Measurements from ENCODE around the gene KCTD12. TPM values are rescaled to one million over a fixed set of nuclear protein-coding genes. Genes with fewer than 3 reads are reported as not detected.

Gene KCTD12
- polyA plus RNA-seq, 3 donors: 30.9 to 67.1 (median 31.2) TPM

- Histone ChIP-seq H3K27ac (ENCODE audit: low read depth in 1 of 2, low read length in 2 of 2) (no peak overlapping the region), H3K79me2 (ENCODE audit: insufficient read depth, low read length) (no peaks in the 10 kb centered on the region), H3K4me1 (ENCODE audit: control insufficient read depth in 1 of 2, insufficient read depth in 2 of 2, low read length in 2 of 2) (peaks cover 9% of the 10 kb centered on the region in 2 donors), H3K9me3 (replicated peaks in 1 of 2; ENCODE audit: control insufficient read depth in 1 of 2, insufficient read depth in 1 of 2, low read length in 2 of 2) (peaks cover 3 to 6% of the 10 kb centered on the region in 2 donors), H2AFZ (ENCODE audit: insufficient read depth, low read depth, low read length, poor library complexity, severe bottlenecking) (no peak overlapping the region), H3K36me3 (replicated peaks in 1 of 2; ENCODE audit: control insufficient read depth in 1 of 2, insufficient read depth in 2 of 2, low read length in 2 of 2) (no peaks in the 10 kb centered on the region), H3K27me3 (ENCODE audit: control insufficient read depth in 2 of 2, insufficient read depth in 2 of 2, low read length in 2 of 2) (no peaks in the 10 kb centered on the region), H3K4me2 (replicated peaks; ENCODE audit: extremely low read depth, low read length, poor library complexity, severe bottlenecking) (no peak overlapping the region), H4K20me1 (ENCODE audit: insufficient read depth, low read length) (no peaks in the 10 kb centered on the region), H3K4me3 (replicated peaks in 1 of 3; ENCODE audit: low read depth in 2 of 3, low read length in 3 of 3) (no peak overlapping the region), H3K9ac (ENCODE audit: insufficient read depth, low read length, poor library complexity, severe bottlenecking) (no peak overlapping the region)
- Mint-ChIP-seq H3K4me1 (peaks cover 10% of the 10 kb centered on the region), H3K27me3 (ENCODE audit: low read depth in 3 of 3) (peaks cover 0 to 2% (median 1%) of the 10 kb centered on the region in 3 donors), H3K27ac (no peak overlapping the region), H3K9me3 (peaks cover 7 to 18% (median 11%) of the 10 kb centered on the region in 7 donors), H3K36me3 (no peaks in the 10 kb centered on the region), H3K4me3 (no peak overlapping the region)
- 100% methylated on average over 1 of the region's 4 CpGs for WGBS (ENCODE audit: insufficient coverage)
- no peak for DNase-seq
- intact Hi-C loops (cut with micrococcal nuclease): no loop called here
- TF ChIP-seq CTCF (IDR thresholded peaks at IDR 0.05): no peak
These were observed 45.9 kb upstream of the KCTD12 start for GRCh38 chr13:76932076-76932475.

GRCh38 chr13:76929851-76930374 is 43.7 kb upstream of the KCTD12 start:
- no CpG with 5 or more reads among the region's 2 CpGs for WGBS (ENCODE audit: insufficient coverage)
- DNase-seq: no peak

More at GRCh38 chr13:76929851-76930374, 43.7 kb upstream of the KCTD12 start:
- H3K27me3 Mint-ChIP-seq (ENCODE audit: low read depth in 3 of 3): peaks cover 0 to 2% (median 1%) of the 10 kb centered on the region in 3 donors
- Histone ChIP-seq H3K79me2 (ENCODE audit: insufficient read depth, low read length) (no peaks in the 10 kb centered on the region), H3K27ac (ENCODE audit: low read depth in 1 of 2, low read length in 2 of 2) (no peak overlapping the region), H2AFZ (ENCODE audit: insufficient read depth, low read depth, low read length, poor library complexity, severe bottlenecking) (no peak overlapping the region), H4K20me1 (ENCODE audit: insufficient read depth, low read length) (no peaks in the 10 kb centered on the region), H3K27me3 (ENCODE audit: control insufficient read depth in 2 of 2, insufficient read depth in 2 of 2, low read length in 2 of 2) (no peaks in the 10 kb centered on the region), H3K9me3 (replicated peaks in 1 of 2; ENCODE audit: control insufficient read depth in 1 of 2, insufficient read depth in 1 of 2, low read length in 2 of 2) (peaks cover 3 to 4% of the 10 kb centered on the region in 2 donors), H3K4me2 (replicated peaks; ENCODE audit: extremely low read depth, low read length, poor library complexity, severe bottlenecking) (no peak overlapping the region), H3K4me3 (replicated peaks in 1 of 3; ENCODE audit: low read depth in 2 of 3, low read length in 3 of 3) (no peak overlapping the region), H3K9ac (ENCODE audit: insufficient read depth, low read length, poor library complexity, severe bottlenecking) (no peak overlapping the region), H3K4me1 (ENCODE audit: control insufficient read depth in 1 of 2, insufficient read depth in 2 of 2, low read length in 2 of 2) (no peaks in the 10 kb centered on the region), H3K36me3 (replicated peaks in 1 of 2; ENCODE audit: control insufficient read depth in 1 of 2, insufficient read depth in 2 of 2, low read length in 2 of 2) (no peaks in the 10 kb centered on the region)
- peaks cover 7 to 17% (median 8%) of the 10 kb centered on the region in 7 donors for H3K9me3 Mint-ChIP-seq
- no peaks in the 10 kb centered on the region for H3K36me3 Mint-ChIP-seq
- peaks cover 2% of the 10 kb centered on the region for H3K4me1 Mint-ChIP-seq
- H3K27ac Mint-ChIP-seq: no peak overlapping the region
- no peak for TF ChIP-seq CTCF (IDR thresholded peaks at IDR 0.05)
- no peak overlapping the region for H3K4me3 Mint-ChIP-seq
- intact Hi-C loops (cut with micrococcal nuclease): no loop called here
